ENCODE data around the gene TMEM91.
A peak's percentile ranks its signal among the peaks of the same experiment; 100 is the strongest.
"Not testable (repeated sequence)": the region's sequence is repeated elsewhere in the genome, so short reads cannot be mapped to it uniquely, and the experiment has no call there.

The TMEM91 gene

DNA sequence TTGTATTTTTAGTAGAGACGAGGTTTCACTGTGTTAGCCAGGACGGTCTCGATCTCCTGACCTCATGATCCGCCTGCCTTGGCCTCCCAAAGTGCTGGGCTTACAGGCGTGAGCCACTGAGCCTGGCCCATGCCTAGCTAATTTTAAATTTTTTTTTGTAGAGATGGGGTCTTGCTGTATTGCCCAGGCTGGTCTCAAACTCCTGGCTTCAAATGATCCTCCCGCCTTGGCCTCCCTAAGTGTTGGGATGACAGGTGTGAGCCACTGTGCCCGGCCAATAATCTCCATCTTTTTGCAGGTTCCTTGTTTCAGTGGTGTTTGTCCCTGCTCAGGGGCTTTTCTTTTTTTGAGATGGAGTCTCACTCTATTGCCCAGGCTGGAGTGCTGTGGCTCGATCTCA, 5.2 kb downstream of the TMEM91 start:
- DNase-seq, result not testable (repeated sequence)

DNA sequence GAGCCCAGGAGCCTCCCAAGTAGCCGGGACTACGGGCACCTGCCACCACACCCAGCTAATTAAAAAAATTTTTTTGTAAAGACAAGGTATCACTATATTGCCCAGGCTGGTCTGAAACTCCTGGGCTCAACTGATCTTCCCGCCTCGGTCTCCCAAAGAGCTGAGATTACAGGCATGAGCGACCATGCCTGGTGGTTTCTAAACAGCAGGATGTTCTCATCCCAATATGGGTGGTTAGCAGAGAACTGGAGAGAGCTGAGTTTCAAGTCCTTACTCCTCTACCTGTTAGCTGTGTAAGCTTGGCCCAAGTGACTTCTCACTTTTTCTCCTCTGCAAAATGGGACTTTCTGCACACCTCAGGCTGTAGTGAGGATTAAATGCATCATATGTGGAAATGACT, 8.0 kb downstream of the TMEM91 start:
- DNase-seq, result no peak

DNA sequence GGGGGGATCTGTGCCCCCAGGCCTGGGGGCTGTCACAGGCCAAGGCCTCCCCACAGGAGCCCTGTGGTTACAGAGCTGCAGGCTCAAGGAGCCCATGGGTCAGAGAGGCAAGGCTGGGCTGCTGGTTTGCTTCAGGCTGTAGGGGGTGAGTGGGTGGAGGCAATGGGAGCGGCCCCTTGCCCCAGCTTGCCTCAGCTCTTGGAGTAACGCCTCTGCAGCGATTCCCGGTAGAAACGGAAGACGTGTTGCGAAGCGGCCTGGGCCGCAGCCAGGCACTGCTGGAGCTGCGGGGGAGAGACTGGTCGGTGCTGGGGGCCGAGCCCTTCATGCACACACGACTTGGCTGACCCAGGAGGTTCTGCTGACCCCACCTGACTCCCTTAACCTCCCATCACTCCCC, 10.1 kb downstream of the TMEM91 start:
- DNase-seq, result no peak

DNA sequence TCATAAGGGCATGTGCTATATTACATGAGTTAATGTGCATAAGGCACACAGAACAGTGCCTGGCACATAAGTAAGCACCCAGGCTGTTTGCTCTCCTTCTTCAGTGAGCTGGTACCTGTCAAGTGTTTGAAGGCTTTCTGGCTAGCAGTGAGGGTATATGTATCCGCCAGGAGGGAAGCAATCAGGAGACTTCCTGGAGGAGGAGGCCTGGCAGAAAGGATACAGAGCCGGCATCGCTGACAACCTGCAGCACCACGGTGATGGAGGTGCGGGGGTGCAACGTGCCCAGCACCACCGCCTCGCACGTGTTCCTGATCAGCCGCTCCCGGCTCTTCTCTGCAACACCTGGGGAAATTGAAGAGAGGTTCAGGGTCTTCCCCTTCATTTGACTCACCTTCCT, 15.3 kb downstream of the TMEM91 start:
- no peak for DNase-seq

DNA sequence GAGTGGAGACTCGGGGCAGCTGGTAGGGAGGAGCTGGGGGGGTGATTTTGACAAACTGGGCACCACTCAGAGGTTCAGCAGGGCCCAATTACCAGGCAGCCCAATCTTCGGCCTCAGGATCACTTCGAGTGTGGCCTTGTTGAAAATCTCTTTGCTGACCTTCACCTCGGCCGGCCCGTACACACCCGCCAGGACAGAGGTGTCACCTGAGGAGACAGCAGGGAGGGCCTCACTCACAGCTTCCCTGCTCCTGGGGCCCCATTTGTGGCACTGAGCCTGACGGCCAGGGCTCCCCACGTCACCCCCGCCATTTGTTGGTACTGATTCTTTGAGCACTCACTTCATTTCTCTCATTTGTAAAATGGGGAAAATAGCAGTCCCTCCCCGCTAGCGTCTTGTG, 16.4 kb downstream of the TMEM91 start:
- DNase-seq, result no peak

DNA sequence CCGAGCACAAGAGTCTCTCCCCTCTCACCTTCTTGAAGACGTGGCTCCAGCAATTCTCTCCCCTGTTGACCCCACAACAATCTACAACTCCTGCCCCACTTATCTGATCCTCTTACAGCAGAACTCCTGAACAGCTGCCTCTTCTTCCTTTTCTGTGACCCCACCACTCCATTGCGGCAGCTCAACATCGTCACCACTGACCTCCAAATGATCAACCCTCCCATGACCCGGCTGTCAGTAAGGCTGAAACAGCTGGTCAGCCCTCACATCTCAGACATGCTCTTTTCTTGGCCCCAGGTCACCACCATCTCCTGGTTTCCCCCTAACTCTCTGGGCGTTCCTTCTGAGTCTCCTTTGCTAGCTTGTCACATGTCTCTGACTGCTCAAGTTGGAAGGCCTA, 19.0 kb downstream of the TMEM91 start:
- no peak for DNase-seq

DNA sequence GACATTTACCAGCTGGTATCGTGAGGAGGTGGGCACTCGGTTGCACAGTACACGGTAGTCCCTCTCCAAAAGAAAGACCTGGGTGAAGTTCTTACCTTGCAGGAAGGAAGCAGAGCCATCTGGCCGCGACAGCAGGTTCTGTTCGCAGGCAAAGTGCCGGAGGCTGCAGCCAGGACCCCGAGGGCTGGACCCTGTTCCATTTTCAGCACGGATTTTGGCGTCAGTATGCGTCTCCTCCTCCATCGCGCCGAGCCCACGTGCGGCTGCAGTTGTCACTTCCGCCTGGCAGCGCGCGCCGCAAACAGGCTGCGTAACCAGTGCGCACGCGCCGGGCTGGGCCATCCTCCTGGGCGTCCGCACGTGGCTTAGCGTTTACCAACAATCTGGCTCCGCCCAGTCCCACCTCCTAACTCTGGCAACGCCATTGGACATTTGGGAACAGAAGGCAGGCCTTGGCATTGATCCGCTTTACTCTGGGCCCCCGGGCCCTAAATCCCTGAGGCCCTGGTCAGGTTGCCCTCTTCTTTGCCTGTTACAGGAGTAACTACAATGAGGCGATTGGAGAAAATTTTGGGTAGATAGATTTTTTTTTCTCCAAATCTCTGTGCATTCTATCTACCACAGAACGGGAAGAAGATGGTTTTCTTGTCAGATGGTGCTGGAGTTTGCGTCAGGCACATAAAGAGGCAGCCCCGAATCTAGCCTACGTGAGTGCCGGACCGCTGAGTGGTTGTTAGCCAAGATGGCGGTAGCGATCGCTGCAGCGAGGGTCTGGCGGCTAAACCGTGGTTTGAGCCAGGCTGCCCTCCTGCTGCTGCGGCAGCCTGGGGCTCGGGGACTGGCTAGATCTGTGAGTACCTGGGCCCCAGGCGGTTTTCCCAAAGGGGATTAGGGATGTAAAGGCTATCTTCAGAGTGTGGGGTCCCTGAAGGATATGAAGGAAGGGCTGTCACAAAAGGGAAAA, 21.0 kb downstream of the TMEM91 start, which contains the start of the genes BCKDHA and EXOSC5:
Gene BCKDHA (plus strand): TSS at position 733 of the 964 bp plus-strand sequence. CDS start 10 bp downstream, at position 743.
Gene EXOSC5 (minus strand): TSS at position 274 of the 964 bp plus-strand sequence. CDS start 31 bp downstream, at position 243.
- DNase-seq, result peak; percentile 97

DNA sequence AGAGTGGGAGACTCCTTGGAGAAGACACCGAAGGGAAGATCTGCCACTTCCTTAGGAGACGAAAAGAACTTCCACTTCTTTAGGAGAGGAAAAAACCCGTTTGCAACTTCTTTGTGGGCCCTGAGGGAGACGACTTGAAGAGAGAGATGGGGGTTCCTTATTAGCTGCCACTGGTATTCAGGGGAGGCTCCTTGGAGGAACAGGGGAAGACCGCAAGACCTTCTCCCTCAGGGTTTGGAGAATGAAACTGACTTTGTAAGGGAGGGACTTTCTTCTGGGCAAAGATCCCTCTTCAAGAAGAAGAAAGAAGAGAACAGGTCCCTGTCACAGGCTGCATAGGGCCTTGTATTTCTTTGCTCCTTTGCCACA, 21.7 kb downstream of the TMEM91 start:
- DNase-seq, result no peak

DNA sequence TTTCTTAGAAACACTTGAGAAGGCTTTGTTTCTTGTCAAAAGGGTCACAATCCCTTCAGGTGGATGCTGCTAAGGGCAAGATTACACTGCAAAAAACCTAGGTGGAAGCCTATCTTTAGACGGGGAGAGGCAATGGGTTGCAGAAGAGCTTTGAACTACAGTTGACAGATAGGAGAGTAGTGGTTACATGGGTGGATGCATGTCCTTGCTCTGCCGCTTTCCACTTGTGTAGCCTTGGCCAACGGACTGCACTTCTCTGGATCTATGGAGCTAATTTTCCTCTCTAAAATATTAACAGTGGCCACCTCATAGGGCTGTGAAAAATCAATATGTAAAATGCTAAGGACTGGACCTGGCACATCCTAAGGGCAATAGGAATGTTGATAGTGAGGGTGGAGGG, 22.3 kb downstream of the TMEM91 start:
- DNase-seq, result no peak

DNA sequence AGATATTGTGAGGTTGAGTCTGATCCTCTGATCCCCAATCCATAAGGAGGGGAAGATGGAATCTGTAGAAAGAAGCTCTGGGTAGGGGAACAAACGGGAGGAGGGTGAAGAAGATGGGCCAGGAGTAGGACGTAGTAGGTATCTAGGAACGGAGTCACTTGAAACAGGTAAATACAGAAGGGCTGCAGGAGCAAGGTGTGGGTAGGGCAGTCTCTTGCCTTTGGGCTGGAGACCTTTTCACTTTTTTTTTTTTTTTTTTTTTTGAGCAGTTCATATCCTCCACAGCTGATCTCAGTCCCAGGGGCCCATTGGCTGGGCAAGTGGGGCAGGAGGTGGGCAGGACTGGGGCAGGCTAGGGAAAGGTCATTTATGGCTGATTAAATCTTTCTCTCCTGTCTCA, 22.8 kb downstream of the TMEM91 start:
- no peak for DNase-seq

DNA sequence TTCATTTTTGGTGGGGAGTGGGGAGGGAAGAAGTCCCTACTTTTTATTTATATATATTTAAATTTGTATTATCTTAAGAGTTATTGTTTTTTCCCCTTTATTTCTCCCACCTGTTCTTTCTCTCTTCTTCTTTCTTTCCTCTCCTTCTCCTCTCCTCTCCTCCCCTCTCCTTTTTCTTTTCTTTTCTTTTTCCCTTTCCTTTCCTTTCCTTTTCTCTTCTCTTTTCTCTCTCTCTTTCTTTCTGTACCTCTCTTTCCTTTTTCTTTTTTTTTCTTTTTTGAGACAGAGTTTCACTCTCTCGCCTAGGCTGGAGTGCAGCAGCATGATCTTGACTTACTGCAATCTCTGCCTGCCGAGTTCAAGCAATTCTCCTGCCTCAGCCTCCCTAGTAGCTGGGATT, 23.2 kb downstream of the TMEM91 start:
- DNase-seq, result no peak

DNA sequence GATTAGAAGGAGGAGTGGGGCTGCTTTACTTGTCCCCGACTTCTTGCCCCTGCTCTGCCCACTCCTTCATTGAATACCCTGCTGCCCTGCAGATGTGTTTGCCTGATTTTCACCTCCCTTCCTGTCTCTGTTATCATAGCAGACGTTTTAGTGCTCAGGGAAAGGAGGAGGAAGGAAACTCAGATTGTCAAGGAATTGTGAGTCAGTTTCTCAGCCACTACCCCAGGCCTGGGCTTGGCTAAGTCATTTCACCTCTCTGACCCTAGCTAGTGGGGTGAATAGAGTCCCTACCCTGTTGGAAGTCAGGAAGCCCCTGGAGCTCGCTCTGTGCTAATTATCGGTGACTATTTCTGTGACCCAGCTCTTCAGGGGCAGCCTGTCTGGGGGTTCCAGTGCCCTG, 25.1 kb downstream of the TMEM91 start:
- no peak for DNase-seq

DNA sequence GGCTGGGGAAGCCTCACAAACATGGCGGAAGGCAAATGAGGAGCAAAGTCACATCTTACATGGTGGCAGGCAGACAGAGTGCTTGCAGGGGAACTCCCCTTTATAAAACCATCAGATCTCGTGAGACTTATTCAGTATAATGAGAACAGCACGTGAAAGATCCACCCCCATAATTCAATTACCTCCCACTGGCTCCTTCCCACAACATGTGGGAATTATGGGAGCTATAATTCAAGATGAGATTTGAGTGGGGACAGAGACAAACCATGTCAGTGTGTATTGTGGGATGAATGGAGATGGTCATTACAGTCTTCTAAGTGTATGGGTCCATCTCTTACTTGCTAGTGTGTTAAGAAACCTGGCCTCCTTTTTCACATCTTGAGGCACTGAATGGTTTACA, 25.7 kb downstream of the TMEM91 start:
- DNase-seq, result no peak

DNA sequence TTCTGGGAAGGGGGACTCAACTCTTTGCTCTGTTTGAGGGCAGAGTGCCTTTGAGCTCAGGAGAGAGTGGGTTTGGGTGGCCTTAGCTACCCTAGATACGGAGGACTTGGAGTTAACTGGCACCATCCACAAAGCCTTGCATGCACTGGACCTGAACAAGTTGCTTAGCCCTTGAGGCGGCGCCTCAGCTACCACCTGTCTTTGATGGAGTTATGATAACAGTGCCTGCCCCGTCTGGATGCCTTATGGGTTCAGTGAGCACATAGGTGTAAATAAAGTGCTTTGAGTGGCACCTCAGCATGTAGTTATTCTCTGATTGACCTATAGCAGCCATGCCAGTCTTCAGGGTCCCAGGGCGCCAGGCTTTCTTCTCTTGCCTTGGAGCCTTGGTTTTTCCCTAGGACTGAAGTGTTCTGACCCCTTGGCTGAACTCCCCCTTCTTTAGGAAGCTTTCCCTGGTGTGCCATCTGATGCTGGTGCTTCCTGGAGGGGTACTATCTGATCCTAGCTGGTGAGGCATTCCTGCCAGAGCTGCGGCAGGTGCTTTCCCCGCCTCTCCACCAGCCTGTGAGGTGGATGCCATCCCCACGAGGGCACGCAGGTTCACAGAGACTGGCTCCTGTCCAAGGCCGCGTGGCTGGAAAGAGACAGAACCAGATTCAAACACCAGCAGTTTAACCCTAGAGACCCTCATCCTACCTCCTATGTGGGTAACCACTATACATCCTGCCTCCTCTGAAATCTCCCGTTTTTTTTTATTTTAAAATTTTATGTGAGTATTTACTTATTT, 27.0 kb downstream of the TMEM91 start:
- no peak for DNase-seq

DNA sequence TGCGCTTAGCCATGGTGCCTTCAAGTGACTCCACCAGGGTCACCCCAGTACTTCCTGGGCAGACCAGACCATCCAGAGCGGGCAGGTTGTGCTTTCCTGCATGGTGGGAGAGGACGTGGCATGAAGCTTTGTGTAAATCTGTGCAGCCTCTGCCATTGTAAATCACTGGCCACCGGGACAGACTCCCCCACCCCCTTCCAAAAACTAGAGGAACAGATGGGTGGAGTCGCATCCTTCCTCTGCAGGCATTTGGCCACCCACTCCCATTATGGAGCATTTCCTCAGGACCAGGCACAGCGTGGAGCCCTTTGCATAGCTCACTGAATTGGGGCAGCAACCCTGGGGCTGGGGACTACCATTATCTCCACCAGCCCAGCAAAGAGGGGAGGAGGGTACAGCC, 29.4 kb downstream of the TMEM91 start:
- no peak for DNase-seq

DNA sequence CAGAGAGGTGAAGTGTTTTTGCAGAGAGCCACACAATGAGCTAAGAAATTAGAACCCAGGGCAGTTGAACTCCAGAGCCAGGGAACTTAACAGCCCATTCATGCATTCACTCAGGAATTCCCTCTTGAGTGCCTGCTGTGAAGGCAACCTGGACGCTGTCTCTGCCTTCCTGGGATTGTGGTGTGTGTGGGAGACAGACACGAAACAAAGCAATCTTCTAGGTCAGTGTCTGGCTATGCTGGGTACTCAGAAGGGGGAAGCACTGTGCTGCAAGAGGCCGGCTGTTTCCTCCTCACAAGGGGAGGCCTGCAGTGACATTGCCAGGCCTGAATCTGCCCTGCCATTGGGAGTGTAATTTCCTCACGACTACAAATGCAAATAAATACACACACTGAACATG, 30.9 kb downstream of the TMEM91 start:
- DNase-seq, result no peak

DNA sequence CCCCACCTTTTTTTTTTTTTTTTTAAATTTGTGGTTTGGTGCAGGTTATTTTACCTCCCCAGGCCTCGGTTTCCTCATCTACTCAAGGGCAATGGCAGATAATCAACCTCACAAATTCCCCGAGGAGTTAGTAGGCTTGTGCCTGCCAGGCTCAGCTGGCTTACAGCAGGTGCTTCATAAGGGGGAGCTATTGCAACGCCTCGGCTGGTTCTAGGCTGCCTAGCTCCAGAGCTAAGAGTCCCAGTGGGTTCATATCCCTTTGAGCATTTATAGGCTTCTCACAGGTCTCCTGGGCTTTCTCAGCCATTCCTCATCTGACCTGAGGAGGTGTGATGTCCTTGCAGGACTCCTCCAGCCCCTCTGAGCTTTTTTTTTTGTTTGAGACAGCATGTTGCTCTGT, 31.9 kb downstream of the TMEM91 start:
- no peak for DNase-seq

DNA sequence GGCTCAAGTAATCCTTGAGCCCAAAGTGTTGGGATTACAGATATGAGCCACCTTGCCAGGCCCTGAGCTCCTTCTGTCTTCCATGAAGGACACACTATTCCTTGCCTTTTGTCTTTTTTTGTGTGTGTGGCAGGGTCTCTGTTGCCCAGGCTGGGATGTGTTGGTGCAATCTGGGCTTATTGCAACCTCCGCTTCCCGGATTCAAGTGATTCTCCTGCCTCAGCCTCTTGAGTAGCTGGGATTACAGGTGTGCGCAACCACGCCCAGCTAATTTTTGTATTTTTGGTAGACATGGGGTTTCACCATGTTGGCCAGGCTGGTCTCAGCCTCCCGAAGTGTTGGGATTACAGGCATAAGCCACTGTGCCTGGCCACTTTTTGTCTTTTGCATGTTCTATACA, 32.5 kb downstream of the TMEM91 start:
- DNase-seq, result not testable (repeated sequence)

DNA sequence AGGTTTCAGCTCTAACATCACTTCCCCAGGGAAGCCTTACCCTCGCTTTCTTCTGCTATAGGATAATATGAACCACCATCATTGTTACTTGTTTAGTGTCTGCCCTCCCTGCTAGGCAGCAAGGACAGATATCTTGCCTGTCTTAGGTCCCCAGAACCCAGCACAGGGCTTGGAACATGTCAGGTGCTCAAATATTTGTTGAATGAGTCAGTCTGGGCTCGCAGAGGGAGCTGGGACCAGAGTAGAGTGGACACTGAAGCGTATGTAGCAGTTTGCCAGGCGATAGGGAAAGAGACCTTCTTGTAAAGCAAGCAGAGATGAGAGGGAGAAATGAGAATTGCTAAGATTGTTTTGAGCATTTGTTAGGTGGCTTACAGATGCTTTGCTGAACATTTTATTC, 33.0 kb downstream of the TMEM91 start:
- DNase-seq, result no peak

DNA sequence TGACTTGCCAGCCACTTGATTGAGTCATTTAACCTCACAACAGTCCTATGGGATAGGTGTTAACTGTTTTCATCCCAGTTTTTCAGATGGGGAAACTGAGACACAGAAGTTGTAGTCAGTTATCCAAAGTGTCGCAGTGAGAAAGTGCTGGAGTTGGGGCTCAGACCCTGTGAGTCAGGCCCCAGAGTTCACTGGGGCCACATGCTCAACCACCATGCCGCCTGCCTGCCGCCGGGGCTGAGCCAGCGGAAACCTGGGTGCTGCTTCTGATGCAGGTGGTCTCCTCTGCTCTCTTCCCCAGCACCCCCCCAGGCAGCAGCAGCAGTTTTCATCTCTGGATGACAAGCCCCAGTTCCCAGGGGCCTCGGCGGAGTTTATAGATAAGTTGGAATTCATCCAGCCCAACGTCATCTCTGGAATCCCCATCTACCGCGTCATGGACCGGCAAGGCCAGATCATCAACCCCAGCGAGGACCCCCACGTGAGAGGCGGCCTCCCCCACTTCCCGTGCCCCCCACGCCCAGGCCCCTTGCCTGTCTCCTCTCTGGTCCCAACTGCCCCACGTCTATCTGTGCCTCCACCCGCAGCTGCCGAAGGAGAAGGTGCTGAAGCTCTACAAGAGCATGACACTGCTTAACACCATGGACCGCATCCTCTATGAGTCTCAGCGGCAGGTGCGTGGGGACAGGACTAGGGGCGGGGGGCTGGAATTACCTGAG, 34.2 kb downstream of the TMEM91 start:
- DNase-seq, result no peak

DNA sequence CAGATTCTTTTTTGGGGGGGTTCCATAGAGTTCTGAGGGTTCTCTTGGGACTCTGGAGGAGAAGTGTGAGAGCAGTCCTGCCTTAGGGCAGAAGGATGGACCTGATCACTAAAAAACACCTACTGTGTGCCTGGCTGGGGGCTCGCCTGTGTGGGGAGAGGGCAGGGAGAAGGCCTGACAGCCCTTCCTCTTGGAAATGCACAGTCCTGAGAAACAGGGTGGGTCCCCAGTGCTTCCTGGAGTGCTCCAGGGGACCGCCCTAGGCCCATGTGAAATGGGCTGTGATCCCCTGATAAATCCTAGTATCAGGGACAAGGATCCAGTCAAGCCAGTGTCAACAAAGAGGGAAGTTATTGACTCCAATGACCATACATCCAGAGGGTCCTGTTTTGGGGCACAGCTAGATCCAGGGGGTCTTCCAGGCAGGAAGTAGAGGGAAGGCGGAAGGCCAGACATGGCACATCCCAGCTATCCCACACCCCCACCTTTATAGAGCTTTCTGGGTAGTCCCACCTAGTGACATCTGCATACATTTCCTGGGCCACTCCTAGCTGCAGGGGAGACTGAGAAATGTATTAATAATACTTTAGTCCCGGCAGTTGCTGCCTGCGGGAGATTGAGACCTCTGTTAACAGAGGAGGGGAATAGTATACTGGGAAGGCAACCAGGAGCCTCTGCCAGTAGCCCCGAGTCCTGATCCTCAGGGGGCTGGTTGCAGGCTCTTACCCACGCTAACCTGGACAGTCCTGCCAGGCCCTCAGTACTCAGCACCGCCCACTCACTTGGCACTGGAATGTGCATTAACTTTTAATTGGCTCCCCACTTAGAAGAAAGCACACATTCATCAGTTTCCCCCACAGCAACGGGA, 35.0 kb downstream of the TMEM91 start:
- DNase-seq, result no peak

DNA sequence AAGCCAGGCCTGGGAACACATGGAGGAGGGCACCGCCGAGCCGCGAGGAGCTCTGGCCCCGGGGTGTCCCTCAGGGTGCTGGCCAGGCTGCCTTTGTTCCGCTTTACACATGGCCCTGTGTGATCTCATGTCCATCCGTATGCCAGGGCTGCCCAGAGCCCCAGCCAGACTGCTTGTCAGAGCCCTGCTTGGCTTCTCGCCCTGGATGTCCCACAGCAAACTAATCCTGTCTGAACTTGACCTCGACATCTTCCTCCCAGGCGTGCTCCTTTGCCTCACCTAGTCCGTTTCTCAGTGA, 35.6 kb downstream of the TMEM91 start:
- DNase-seq, result no peak

All from activated T-cell treated with anti-CD3 and anti-CD28 coated beads for 4 hours (primary cell).